ENCODE data around the gene CASP4. TPM values are rescaled to one million over a fixed set of nuclear protein-coding genes. Genes with fewer than 3 reads are reported as not detected.
"Not testable (repeated sequence)": the region's sequence is repeated elsewhere in the genome, so short reads cannot be mapped to it uniquely, and the experiment has no call there.

CASP4 gene
- total RNA-seq, 5 donors from 2014 or later (not counting 1 experiment from before 2014, with no cell fraction given), result 70.3 to 95.8 (median 80.2) TPM

- Histone ChIP-seq H3K27me3 (replicated peaks in 1 of 2; ENCODE audit: control insufficient read depth in 2 of 2, extremely low read depth in 1 of 2, insufficient read depth in 2 of 2, low read length in 1 of 2) (no peaks in the 10 kb centered on the region), H3K4me1 (ENCODE audit: control insufficient read depth in 1 of 2, extremely low read depth in 1 of 2, insufficient read depth in 2 of 2, low read length in 2 of 2) (no peaks in the 10 kb centered on the region), H3K36me3 (ENCODE audit: control insufficient read depth in 2 of 2, extremely low read depth in 1 of 2, insufficient read depth in 1 of 2, low read length in 1 of 2) (peaks cover 4 to 79% of the 10 kb centered on the region in 2 donors), H3K27ac (ENCODE audit: low read length) (no peak overlapping the region), H3K4me3 (ENCODE audit: control insufficient read depth in 1 of 2, extremely low read depth in 1 of 2, low read length in 1 of 2) (no peak overlapping the region), H3K9me3 (no peaks in the 10 kb centered on the region)
- Mint-ChIP-seq H3K4me3 (no peak overlapping the region), H3K27me3 (no peaks in the 10 kb centered on the region), H3K36me3 (peaks cover 86% of the 10 kb centered on the region), H3K9me3 (no peaks in the 10 kb centered on the region), H3K4me1 (peaks cover 13 to 20% (median 16%) of the 10 kb centered on the region in 3 donors), H3K27ac (peak overlapping the region in 1 of 2 donors; percentile 81)
- WGBS (ENCODE audit: insufficient coverage), result 0% methylated on average over 1 of the region's 2 CpGs
- POLR2A ChIA-PET, result interaction anchor here in 1 of 2 donors (1.4 kb wide), 1 partner anchor 51 kb away, joined by 4 read pairs; no protein-coding TSS in a partner anchor
- DNase-seq (peak in 12 of 35 experiments; percentile 10 to 75 (median 20)), ATAC-seq (replicated peaks in 1 of 4) (peak; percentile 64 to 75 (median 72))
- CTCF ChIA-PET, result interaction anchor here (0.6 to 1.9 kb wide), 10 partner anchors 12 to 345 kb away, joined by 3 to 9 read pairs (median 4); partner anchors contain the start of genes CASP1 (in 1 of the 2), CASP12 (in 1 of the 2) and CASP4 (in 1 of the 2)
Measured at GRCh38 chr11:104946907-104947306, 21.5 kb downstream of the CASP4 start.

DNA sequence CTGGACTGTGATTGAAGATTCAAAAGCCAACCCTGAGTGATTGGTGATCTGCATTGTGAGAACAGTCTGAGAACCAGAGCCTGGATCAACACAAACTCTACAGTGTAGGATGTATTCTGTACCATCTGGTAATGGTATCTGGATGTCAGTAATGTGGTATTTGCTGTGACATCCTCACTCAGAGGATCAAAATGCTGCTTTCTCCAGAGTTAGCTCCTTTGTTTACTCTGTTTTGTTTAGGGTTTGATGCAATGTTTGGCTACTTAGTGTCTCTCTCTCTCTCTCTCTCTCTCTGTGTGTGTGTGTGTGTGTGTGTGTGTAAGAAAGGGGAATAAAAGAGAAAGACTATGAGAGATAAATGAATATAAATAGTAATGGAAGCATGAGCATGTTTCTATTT, 24.3 kb downstream of the CASP4 start:
- CTCF ChIA-PET, result interaction anchor here (0.6 to 0.8 kb wide), 3 partner anchors 9 to 353 kb away, joined by 3 to 5 read pairs (median 4); no protein-coding TSS in a partner anchor
- H3K4me3 Mint-ChIP-seq, result no peak overlapping the region
- Histone ChIP-seq H3K27me3 (replicated peaks in 1 of 2; ENCODE audit: control insufficient read depth in 2 of 2, extremely low read depth in 1 of 2, insufficient read depth in 2 of 2, low read length in 1 of 2) (no peaks in the 10 kb centered on the region), H3K4me3 (ENCODE audit: control insufficient read depth in 1 of 2, extremely low read depth in 1 of 2, low read length in 1 of 2) (no peak overlapping the region), H3K27ac (ENCODE audit: low read length) (no peak overlapping the region), H3K36me3 (ENCODE audit: control insufficient read depth in 2 of 2, extremely low read depth in 1 of 2, insufficient read depth in 1 of 2, low read length in 1 of 2) (peaks cover 4 to 50% of the 10 kb centered on the region in 2 donors), H3K4me1 (ENCODE audit: control insufficient read depth in 1 of 2, extremely low read depth in 1 of 2, insufficient read depth in 2 of 2, low read length in 2 of 2) (no peaks in the 10 kb centered on the region), H3K9me3 (no peaks in the 10 kb centered on the region)
- ATAC-seq (replicated peaks in 1 of 4), result no peak
- H3K27ac Mint-ChIP-seq, result peak overlapping the region; percentile 60 to 61
- peaks cover 13 to 23% (median 16%) of the 10 kb centered on the region in 3 donors for H3K4me1 Mint-ChIP-seq
- H3K27me3 Mint-ChIP-seq, result no peaks in the 10 kb centered on the region
- DNase-seq, result no peak
- H3K36me3 Mint-ChIP-seq, result peaks cover 62% of the 10 kb centered on the region
- H3K9me3 Mint-ChIP-seq, result no peaks in the 10 kb centered on the region
- POLR2A ChIA-PET, result interaction anchor here (0.7 to 0.9 kb wide), 2 partner anchors 15 to 58 kb away, joined by 4 read pairs; no protein-coding TSS in a partner anchor

DNA sequence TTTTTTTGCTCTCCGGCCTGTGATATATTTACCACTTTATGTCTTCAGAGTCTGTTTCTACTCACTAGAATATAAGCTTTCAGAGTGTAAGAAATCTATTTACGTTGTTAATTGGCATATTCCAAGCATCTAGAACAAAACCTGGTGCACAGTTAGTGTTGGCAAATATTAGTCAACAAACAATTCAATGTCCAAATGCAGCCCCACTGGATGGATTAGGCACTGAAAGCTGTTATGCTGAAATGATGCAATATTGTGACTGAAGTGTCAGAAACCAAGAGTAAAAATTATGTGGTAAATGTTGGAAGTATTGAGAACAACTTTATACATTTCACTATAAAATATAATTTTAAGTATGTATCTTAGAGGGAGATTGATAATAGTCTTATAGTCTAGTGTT, 24.8 kb downstream of the CASP4 start:
- Histone ChIP-seq H3K36me3 (ENCODE audit: control insufficient read depth in 2 of 2, extremely low read depth in 1 of 2, insufficient read depth in 1 of 2, low read length in 1 of 2) (peaks cover 4 to 45% of the 10 kb centered on the region in 2 donors), H3K4me3 (ENCODE audit: control insufficient read depth in 1 of 2, extremely low read depth in 1 of 2, low read length in 1 of 2) (no peak overlapping the region), H3K27ac (ENCODE audit: low read length) (no peak overlapping the region), H3K27me3 (replicated peaks in 1 of 2; ENCODE audit: control insufficient read depth in 2 of 2, extremely low read depth in 1 of 2, insufficient read depth in 2 of 2, low read length in 1 of 2) (no peaks in the 10 kb centered on the region), H3K4me1 (ENCODE audit: control insufficient read depth in 1 of 2, extremely low read depth in 1 of 2, insufficient read depth in 2 of 2, low read length in 2 of 2) (no peaks in the 10 kb centered on the region), H3K9me3 (no peaks in the 10 kb centered on the region)
- no peaks in the 10 kb centered on the region for H3K27me3 Mint-ChIP-seq
- peaks cover 56% of the 10 kb centered on the region for H3K36me3 Mint-ChIP-seq
- DNase-seq (no peak), ATAC-seq (replicated peaks in 1 of 4) (no peak)
- H3K4me1 Mint-ChIP-seq, result peaks cover 13 to 23% (median 16%) of the 10 kb centered on the region in 3 donors
- POLR2A ChIA-PET, result interaction anchor here (0.7 to 0.9 kb wide), 2 partner anchors 15 to 58 kb away, joined by 4 read pairs; no protein-coding TSS in a partner anchor
- no peaks in the 10 kb centered on the region for H3K9me3 Mint-ChIP-seq
- CTCF ChIA-PET, result interaction anchor here (0.6 to 1.0 kb wide), 4 partner anchors 9 to 352 kb away, joined by 3 to 5 read pairs (median 4); no protein-coding TSS in a partner anchor
- H3K27ac Mint-ChIP-seq, result peak overlapping the region; percentile 4 to 9
- no CpG with 5 or more reads among the region's 2 CpGs for WGBS (ENCODE audit: insufficient coverage)
- no peak overlapping the region for H3K4me3 Mint-ChIP-seq

- DNase-seq, result peak in 1 of 35 experiments; percentile 44
- Mint-ChIP-seq H3K4me1 (peaks cover 32 to 47% (median 38%) of the 10 kb centered on the region in 3 donors), H3K27ac (peak overlapping the region in 1 of 2 donors; percentile 45), H3K36me3 (peaks cover 15% of the 10 kb centered on the region), H3K27me3 (no peaks in the 10 kb centered on the region), H3K4me3 (peak overlapping the region in 2 of 3 donors; percentile 25 to 69), H3K9me3 (peaks cover 7 to 15% (median 8%) of the 10 kb centered on the region in 3 donors)
- ChIA-PET POLR2A (interaction anchor here in 1 of 2 donors (0.6 to 0.7 kb wide), 2 partner anchors 15 kb away, joined by 3 to 5 read pairs; no protein-coding TSS in a partner anchor), CTCF (interaction anchor here (0.6 to 1.0 kb wide), 8 partner anchors 9 to 64 kb away, joined by 3 to 5 read pairs (median 4); partner anchors contain the start of gene CASP12 (in 1 of the 2))
- no CpG with 5 or more reads among the region's 1 CpG for WGBS (ENCODE audit: insufficient coverage)
- no peaks in the 10 kb centered on the region for H3K36me3 ChIP-seq (ENCODE audit: control insufficient read depth in 2 of 2, extremely low read depth in 1 of 2, insufficient read depth in 1 of 2, low read length in 1 of 2)
- H3K27me3 ChIP-seq (replicated peaks in 1 of 2; ENCODE audit: control insufficient read depth in 2 of 2, extremely low read depth in 1 of 2, insufficient read depth in 2 of 2, low read length in 1 of 2), result no peaks in the 10 kb centered on the region
- H3K27ac ChIP-seq (ENCODE audit: low read length), result no peak overlapping the region
- peak; percentile 76 to 87 (median 84) for ATAC-seq (replicated peaks in 1 of 4)
- no peak overlapping the region for H3K4me3 ChIP-seq (ENCODE audit: control insufficient read depth in 1 of 2, extremely low read depth in 1 of 2, low read length in 1 of 2)
- no peaks in the 10 kb centered on the region for H3K9me3 ChIP-seq
- peaks cover 7 to 16% of the 10 kb centered on the region in 2 experiments for H3K4me1 ChIP-seq (ENCODE audit: control insufficient read depth in 1 of 2, extremely low read depth in 1 of 2, insufficient read depth in 2 of 2, low read length in 2 of 2)
Measured at GRCh38 chr11:104934594-104934993, 33.8 kb downstream of the CASP4 start.

- not testable (repeated sequence) for H3K9me3 ChIP-seq; H3K27me3 ChIP-seq (replicated peaks in 1 of 2; ENCODE audit: control insufficient read depth in 2 of 2, extremely low read depth in 1 of 2, insufficient read depth in 2 of 2, low read length in 1 of 2); H3K4me3 ChIP-seq (ENCODE audit: control insufficient read depth in 1 of 2, extremely low read depth in 1 of 2, low read length in 1 of 2); H3K36me3 ChIP-seq (ENCODE audit: control insufficient read depth in 2 of 2, extremely low read depth in 1 of 2, insufficient read depth in 1 of 2, low read length in 1 of 2); H3K27ac ChIP-seq (ENCODE audit: low read length); H3K27ac Mint-ChIP-seq; H3K27me3 Mint-ChIP-seq; ATAC-seq (replicated peaks in 1 of 4); DNase-seq
- H3K4me1 ChIP-seq (ENCODE audit: control insufficient read depth in 1 of 2, extremely low read depth in 1 of 2, insufficient read depth in 2 of 2, low read length in 2 of 2), result peaks cover 7 to 16% of the 10 kb centered on the region in 2 experiments
- Mint-ChIP-seq H3K36me3 (peaks cover 21% of the 10 kb centered on the region), H3K9me3 (peaks cover 8 to 20% (median 12%) of the 10 kb centered on the region in 3 donors), H3K4me3 (peak overlapping the region in 1 of 3 donors; percentile 69), H3K4me1 (peaks cover 32 to 47% (median 37%) of the 10 kb centered on the region in 3 donors)
- no CpG with 5 or more reads among the region's 3 CpGs for WGBS (ENCODE audit: insufficient coverage)
- CTCF ChIA-PET, result interaction anchor here (0.6 to 1.0 kb wide), 7 partner anchors 9 to 64 kb away, joined by 3 to 5 read pairs (median 4); partner anchors contain the start of gene CASP12 (in 1 of the 2)
- POLR2A ChIA-PET, result interaction anchor here in 1 of 2 donors (0.6 kb wide), 1 partner anchor 16 kb away, joined by 3 read pairs; no protein-coding TSS in a partner anchor
Measured at GRCh38 chr11:104934073-104934472, 34.3 kb downstream of the CASP4 start.

DNA sequence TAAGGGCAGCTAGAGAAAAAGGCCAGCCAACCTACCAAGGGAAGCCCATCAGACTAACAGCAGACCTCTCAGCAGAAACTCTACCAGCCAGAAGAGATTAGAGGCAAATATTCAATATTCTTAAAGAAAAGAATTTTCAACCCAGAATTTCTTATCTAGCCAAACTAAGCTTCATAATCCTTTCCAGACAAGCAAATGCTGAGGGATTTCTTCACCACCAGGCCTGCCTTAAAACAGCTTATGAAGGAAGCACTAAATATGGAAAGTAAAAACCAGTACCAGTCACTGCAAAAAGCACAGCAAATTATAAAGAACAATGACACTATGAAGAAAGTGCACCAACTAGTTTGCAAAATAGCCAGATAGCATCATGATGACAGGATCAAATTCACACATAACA, 39.6 kb downstream of the CASP4 start:
- peaks cover 28% of the 10 kb centered on the region for H3K36me3 Mint-ChIP-seq

More for the DNA sequence above, 39.6 kb downstream of the CASP4 start:
- Histone ChIP-seq H3K4me3 (ENCODE audit: control insufficient read depth in 1 of 2, extremely low read depth in 1 of 2, low read length in 1 of 2) (no peak overlapping the region), H3K9me3 (no peaks in the 10 kb centered on the region), H3K27ac (ENCODE audit: low read length) (no peak overlapping the region), H3K36me3 (ENCODE audit: control insufficient read depth in 2 of 2, extremely low read depth in 1 of 2, insufficient read depth in 1 of 2, low read length in 1 of 2) (no peaks in the 10 kb centered on the region), H3K4me1 (ENCODE audit: control insufficient read depth in 1 of 2, extremely low read depth in 1 of 2, insufficient read depth in 2 of 2, low read length in 2 of 2) (peaks cover under 1 to 1% of the 10 kb centered on the region in 2 experiments), H3K27me3 (replicated peaks in 1 of 2; ENCODE audit: control insufficient read depth in 2 of 2, extremely low read depth in 1 of 2, insufficient read depth in 2 of 2, low read length in 1 of 2) (peaks cover 0 to 2% of the 10 kb centered on the region in 2 experiments)
- Mint-ChIP-seq H3K9me3 (peaks cover 12 to 36% (median 16%) of the 10 kb centered on the region in 3 donors), H3K27ac (no peak overlapping the region), H3K4me1 (peaks cover 11 to 21% (median 19%) of the 10 kb centered on the region in 3 donors), H3K4me3 (no peak overlapping the region), H3K27me3 (no peaks in the 10 kb centered on the region)
- no peak for ATAC-seq (replicated peaks in 1 of 4)
- no peak for DNase-seq
- CTCF ChIA-PET, result no interaction called here
- POLR2A ChIA-PET, result no interaction called here

Data from T-cell (primary cell).